ENCODE results near the gene HSD17B14.
"Not testable (repeated sequence)": the region's sequence is repeated elsewhere in the genome, so short reads cannot be mapped to it uniquely, and the experiment has no call there.

HSD17B14 gene

GRCh38 chr19:48878196-48879024 is 42.1 kb upstream of the HSD17B14 start:
- Mint-ChIP-seq H3K4me1 (peaks cover 37% of the 10 kb centered on the region), H3K27me3 (ENCODE audit: low read depth, poor library complexity) (peaks cover 13% of the 10 kb centered on the region), H3K27ac (no peak overlapping the region), H3K4me3 (no peak overlapping the region), H3K36me3 (ENCODE audit: low read depth) (peaks cover 41% of the 10 kb centered on the region), H3K9me3 (peaks cover 15% of the 10 kb centered on the region)
- DNase-seq, result no peak
- no peak for TF ChIP-seq CTCF (IDR thresholded peaks at IDR 0.05)

GRCh38 chr19:48877855-48878195 is 41.5 kb upstream of the HSD17B14 start:
- Mint-ChIP-seq H3K4me1 (peaks cover 43% of the 10 kb centered on the region), H3K4me3 (no peak overlapping the region), H3K36me3 (ENCODE audit: low read depth) (peaks cover 47% of the 10 kb centered on the region), H3K9me3 (peaks cover 11% of the 10 kb centered on the region), H3K27me3 (ENCODE audit: low read depth, poor library complexity) (peaks cover 13% of the 10 kb centered on the region), H3K27ac (no peak overlapping the region)
- no peak for TF ChIP-seq CTCF (IDR thresholded peaks at IDR 0.05)
- DNase-seq, result no peak

- not testable (repeated sequence) for H3K9me3 Mint-ChIP-seq
- peaks cover 48% of the 10 kb centered on the region for H3K36me3 Mint-ChIP-seq (ENCODE audit: low read depth)
Observed at GRCh38 chr19:48876043-48876981, 40.0 kb upstream of the HSD17B14 start.

DNA sequence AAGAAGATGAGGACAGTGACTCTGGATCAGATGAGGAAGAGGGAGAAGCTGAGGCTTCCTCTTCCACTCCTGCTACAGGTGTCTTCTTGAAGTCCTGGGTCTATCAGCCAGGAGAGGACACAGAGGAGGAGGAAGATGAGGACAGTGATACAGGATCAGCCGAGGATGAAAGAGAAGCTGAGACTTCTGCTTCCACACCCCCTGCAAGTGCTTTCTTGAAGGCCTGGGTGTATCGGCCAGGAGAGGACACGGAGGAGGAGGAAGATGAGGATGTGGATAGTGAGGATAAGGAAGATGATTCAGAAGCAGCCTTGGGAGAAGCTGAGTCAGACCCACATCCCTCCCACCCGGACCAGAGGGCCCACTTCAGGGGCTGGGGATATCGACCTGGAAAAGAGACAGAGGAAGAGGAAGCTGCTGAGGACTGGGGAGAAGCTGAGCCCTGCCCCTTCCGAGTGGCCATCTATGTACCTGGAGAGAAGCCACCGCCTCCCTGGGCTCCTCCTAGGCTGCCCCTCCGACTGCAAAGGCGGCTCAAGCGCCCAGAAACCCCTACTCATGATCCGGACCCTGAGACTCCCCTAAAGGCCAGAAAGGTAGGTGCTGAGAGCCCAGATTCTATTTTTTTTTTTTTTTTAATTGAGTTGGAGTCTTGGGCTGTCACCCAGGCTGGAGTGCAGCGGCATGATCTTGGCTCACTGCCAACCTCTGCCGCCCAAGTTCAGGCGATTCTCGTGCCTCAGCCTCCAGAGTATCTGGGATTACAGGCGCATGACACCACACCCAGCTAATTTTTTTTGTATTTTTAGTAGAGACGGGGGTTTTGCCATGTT is 38.2 kb upstream of the HSD17B14 start:
- Mint-ChIP-seq H3K9me3 (no peaks in the 10 kb centered on the region), H3K27me3 (ENCODE audit: low read depth, poor library complexity) (peaks cover 3% of the 10 kb centered on the region), H3K36me3 (ENCODE audit: low read depth) (peaks cover 48% of the 10 kb centered on the region), H3K4me1 (peaks cover 53% of the 10 kb centered on the region), H3K27ac (peak overlapping the region; percentile 100), H3K4me3 (peak overlapping the region; percentile 99)
- TF ChIP-seq CTCF (IDR thresholded peaks at IDR 0.05), result no peak
- DNase-seq, result no peak

More at GRCh38 chr19:48876043-48876981, 40.0 kb upstream of the HSD17B14 start:
- Mint-ChIP-seq H3K27ac (peak overlapping the region; percentile 78), H3K4me3 (peak overlapping the region; percentile 99), H3K4me1 (peaks cover 53% of the 10 kb centered on the region)
- not testable (repeated sequence) for DNase-seq; H3K27me3 Mint-ChIP-seq (ENCODE audit: low read depth, poor library complexity)

GRCh38 chr19:48873476-48874302 is 37.4 kb upstream of the HSD17B14 start:
- Mint-ChIP-seq H3K27ac (peak overlapping the region; percentile 100), H3K9me3 (no peaks in the 10 kb centered on the region), H3K27me3 (ENCODE audit: low read depth, poor library complexity) (peaks cover 3% of the 10 kb centered on the region), H3K4me1 (peaks cover 59% of the 10 kb centered on the region), H3K36me3 (ENCODE audit: low read depth) (peaks cover 47% of the 10 kb centered on the region), H3K4me3 (peak overlapping the region; percentile 99)
- DNase-seq, result no peak
- no peak for TF ChIP-seq CTCF (IDR thresholded peaks at IDR 0.05)

Data from nephron progenitor cell (in vitro differentiated cells).